Medulla oblongata (tissue), 1 donor: ENCODE data around the gene WFDC8.

Source experiments
- DNase-seq: peaks from one replicate; pipeline ENCODE4 v3.0.0-alpha.2; 2015; ENCODE audit errors: extremely low spot score

The WFDC8 gene

DNA sequence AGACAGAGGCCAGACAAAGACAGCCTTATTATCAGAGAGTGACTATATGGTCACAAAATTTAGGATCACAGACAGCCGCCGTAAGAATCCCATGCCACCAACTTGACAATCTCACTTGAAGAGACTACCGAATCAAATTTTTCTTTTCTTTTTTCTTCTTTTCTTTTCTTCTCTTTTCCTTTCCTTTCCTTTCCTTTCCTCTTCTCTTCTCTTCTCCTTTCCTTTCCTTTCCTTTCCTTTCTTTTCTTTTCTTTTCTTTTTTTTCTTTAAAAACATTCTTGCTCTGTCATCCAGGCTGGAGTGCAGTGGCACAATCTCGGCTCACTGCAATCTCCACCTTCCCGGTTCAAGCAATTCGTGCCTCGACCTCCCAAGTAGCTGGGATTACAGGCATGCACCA is 30.7 kb downstream of the WFDC8 start:
- DNase-seq, result no peak

DNA sequence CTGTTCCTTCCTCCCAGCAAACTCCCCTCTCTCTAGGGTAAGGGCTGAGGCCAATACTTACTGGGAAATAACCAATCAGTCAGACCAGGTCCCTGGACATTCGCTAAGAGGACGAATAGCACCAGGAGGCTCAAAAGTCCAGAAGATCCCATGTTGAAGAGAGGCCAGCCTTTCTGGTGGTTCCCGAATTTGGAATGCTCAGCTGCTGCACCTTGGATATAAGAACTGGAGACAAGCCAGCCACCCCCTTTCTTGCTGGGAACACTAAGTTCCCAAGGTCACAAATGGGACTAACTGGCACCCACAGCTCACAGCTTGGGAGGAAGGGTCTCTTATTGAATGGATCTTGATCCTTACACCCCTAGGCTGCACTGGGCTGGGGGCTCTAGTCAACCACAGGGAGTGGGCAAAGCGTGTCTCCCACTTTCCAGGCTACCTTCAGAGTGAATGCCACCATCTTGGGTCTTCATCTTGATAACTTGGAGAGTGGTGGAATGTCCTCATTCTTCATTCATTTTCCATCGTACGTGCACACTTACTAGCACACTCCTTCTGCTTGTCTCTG is 31.8 kb downstream of the WFDC8 start, which contains the start of gene EPPIN:
Gene EPPIN (minus strand): TSS at position 196 of the 565 bp plus-strand sequence. CDS start 44 bp downstream, at position 152.
- no peak for DNase-seq

DNA sequence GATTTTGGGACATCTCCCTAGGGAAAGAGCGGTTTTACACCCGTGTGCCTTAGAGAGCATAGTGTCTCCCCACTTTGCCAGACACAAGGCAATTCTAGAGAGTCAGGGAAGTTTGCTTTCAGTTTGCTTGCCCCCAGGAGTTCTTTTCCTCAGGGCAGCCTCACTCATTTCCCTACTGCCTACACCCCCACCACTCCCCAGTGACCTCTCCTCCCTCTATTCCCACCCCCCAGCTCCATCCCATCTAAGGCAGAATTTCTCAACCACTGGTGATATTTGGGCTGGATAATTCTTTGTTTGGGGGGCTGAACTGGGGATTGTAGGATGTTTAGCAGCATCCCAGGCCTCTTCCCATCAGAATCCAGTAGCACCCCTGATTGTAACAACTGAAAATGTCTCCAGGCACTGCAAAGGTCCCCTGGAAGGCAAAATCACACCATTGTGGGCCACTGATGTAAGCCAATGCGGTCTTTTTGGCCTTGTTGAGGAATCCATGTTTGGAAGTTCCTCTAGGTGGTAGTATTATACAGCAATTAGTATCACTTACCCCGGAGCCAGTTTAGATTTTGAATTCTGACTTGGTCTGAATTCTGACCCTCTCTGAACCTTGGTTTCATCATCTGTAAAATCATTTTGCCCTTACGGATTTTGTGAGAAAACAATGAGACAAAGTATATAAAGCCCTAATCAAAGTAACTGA is 33.2 kb downstream of the WFDC8 start:
- DNase-seq, result peak; percentile 38

DNA sequence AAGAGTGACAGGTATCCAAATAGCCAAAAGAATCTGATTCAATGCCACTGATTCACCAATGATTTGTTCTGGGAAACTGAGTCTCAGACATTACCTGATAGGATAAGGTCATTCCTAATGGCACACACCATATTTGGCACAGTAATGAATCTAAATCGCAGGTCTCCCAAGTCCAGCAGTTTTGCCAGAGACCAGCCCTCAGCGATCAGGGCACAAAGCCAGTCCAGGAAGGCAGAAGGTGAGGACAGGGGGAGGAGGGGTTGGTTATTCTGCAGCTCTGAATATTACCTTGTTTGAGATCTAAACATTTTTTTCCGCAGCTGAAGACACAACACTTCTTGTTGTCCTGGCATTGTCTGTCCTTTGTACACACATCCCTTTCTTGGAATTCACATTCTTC is 33.7 kb downstream of the WFDC8 start:
- no peak for DNase-seq

DNA sequence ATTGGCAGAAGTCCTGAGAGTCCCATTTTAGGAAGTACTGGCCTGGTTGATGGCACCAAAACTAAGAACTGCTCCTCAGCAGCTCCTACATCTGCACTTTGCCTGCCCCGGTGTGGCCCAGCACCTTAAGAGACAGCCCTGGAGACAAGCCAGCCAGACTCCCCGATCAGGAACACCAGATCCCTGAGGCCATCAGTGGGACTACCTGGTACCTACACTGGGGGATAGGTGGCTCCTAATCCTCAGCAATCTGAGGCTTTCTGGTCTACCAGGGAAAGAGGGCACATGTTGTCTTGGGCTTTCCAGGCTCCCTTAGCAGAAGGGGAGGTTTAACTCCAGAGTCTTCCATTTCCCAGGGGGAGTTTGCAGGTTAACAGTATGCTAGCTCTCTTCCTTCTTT is 39.7 kb downstream of the WFDC8 start, which contains the start of gene WFDC6:
Gene WFDC6 (minus strand): TSS at position 101 of the 400 bp plus-strand sequence. CDS start 75 bp downstream, at position 26.
- no peak for DNase-seq

DNA sequence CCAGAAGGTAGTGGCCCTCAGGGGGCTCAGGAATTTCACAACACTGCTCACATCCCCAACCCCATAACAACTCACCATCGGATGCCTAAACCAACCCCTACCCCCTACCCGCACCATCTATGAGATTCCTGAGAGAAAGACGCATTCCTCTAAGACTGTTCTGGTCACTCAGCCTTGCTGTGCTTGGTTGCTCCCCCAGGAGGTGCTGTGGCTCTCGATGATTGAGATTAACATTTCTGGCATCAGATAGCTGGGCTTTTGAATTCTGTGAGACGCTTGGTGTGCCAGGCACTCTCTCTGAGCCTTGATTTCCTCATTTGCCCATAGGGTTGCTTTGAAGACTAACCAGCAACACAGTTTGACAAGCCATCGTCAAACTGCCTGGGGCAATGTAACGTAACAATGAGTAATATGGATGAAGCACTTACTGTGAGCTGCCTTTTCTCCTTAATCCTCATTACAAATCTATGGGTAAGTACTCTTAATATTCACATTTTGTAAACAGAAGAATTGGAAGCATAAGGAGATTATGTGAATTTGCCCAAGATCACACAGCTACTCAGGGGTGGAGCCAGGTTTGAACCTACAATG is 40.8 kb downstream of the WFDC8 start:
- no peak for DNase-seq

DNA sequence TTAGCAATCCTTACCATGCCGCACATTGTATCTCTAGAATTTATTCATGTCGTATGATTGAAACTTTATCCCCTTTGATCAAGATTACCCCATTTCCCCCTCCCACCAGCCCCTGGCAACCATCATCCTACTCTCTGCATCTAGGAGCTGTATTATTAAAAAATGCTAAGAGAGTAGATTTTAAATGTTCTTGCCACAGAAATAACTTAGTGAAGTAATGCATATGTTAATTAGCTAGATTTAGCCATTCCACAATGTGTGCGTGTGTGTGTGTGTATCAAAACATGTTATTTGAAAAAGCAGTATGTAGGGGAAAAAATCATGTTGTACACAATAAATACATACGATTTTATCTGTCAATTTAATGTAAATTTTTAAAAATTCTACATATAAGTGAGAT is 51.8 kb downstream of the WFDC8 start:
- no peak for DNase-seq

DNA sequence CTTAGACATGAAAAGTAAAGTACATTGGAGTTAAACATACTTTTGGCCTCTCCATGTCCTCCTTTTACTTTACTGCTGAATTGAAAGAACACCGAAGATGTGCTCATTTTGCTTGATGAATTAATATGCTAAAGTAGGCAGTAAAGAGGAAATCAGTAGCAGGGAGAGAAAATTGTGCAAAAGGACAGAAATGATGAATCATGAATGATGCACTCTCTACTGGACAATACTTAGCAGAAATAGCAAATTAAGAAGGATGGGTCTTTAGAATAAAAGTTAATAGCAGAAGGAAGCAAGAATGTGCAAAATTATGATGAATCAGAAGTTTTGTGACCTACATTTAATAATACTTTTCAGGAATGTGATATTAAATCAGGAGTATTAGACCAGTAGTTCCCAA is 55.3 kb downstream of the WFDC8 start:
- DNase-seq, result no peak

DNA sequence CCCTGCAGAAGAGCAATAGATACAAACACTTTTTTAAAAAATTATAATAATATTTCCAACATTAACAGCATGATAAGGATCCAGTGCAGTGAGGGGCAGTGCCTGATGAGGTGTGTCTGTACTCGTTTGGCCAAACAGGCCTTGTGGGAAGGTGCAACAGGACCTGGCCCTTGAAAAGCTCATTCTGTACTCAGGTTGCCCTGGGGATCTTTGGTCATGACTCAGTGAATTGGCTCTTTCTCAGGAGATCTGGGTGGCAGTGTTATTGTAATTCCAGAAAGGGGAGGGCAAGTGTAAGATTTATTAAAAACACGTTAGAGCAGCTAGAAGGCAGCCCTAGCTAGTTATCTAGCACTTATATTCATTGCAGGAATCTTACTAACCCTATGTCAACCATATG is 60.8 kb downstream of the WFDC8 start:
- DNase-seq, result no peak

DNA sequence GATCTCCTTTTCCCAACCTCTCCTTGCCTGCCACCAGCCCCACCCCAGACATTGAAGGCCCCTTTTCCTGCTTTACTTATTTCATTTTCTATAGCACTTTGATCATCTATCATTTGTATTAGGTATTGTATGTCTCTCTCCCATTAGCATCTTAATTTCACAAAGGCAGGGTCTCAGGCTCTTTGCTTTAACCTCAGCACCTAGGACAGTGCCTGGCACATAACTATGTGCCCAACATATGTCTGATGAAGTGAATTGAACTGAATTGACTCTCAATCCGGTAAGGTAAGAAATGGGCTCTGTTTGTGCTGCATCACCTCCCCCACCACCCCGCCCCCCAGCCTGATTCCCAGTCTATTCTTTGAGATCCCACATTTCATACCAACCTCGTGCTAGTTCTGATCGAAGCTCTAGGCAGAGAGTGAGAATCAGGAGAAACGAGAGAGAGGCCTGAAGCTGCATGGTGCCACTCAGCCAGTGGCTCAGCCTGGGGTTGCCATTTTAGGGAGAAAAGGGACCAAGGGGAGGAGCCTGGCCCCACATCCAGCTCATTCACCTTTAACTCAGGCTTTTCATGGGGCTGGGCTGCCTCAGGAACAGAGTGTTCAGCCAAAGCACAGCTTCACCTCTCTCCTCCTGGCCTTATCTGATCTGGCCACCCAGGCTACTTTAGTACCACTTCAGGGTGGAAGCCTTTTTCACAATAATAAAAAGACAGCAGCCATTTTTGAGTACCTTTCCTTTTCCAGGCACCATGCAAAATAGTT is 63.8 kb downstream of the WFDC8 start, which contains the start of gene SPINT3:
Gene SPINT3 (minus strand): TSS at position 476 of the 767 bp plus-strand sequence. CDS start 14 bp downstream, at position 462.
- DNase-seq, result no peak

DNA sequence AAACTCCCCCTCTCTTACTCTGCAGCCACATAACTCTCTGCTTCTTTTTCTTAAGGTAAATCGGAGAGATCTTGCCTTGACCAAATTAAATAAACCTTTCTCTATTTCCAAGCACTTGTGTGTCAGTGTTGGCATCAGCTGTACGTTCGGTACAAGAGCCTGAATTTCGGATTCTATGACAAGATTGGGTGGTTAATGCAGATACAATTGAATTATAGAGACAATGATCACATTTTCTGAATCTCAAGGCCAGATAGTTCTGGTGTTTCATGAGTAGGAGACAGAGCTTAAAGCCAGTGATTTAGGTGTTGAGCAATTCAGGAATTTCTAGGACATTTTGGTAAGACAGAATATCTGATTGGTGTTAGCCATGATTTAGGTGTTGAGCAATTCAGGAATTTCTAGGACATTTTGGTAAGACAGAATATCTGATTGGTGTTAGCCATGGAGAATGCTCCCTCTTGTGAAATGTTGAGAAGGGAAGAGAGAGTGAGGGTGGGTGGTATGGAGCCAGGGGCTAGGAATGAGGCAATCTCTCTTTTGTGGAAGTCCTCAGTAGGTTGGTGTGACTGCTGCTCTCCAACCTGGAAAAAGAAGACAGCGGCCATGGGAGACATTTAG is 68.7 kb downstream of the WFDC8 start:
- no peak for DNase-seq

DNA sequence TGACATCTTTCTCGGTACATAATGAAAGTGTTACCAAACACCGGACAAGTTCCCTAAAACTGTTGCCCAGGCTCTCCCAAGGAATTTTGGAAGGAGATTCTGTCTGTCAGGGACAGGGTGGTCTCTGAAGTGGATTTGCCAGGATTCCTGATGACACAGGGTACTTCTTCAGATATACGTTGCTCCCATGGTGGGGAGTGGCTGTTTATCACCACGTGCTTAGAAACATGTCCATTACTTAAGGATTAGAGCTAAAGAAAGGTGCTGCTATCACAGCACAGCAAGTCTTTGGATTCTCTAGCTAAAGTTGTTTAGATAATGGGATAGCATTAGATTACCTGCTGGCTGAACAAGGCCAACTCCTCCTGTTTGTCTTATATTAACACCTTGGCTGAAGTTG is 70.0 kb downstream of the WFDC8 start:
- no peak for DNase-seq

DNA sequence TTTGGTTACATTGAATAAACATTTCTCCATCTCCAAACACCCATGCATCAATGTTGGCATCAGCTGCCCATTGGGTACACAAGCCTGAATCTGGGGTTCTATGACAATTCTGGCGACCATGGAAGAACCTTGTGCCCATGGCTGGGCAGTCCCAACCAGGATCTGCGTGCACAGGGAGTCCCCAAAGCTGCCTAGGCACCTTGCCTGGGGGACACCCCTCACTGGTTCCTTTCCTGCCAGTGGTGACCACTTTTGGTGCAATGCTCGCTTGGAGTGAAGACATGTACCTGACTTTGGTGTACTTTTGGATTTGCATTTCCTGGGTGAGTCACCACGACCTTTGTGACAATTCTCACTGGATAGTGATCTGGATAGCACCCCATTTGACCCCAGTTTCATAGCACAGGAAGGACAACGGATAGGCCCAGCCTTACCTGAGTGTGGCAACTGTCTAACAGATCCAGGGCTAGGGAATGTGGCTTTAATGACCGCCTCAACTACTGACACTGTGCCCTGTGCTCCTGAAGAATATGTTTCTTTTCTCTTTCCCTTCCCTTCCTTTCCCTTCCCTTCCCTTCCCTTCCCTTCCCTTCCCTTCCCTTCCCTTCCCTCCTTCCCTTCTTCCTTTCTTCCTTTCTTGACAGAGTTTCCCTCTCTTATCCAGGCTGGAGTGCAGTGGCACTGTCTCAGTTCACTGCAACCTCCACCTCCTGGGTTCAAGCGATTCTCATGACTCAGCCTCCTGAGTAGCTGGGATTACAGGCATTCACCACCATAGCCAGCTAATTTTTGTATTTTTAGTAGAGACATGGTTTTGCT is 70.8 kb downstream of the WFDC8 start:
- DNase-seq, result no peak

DNA sequence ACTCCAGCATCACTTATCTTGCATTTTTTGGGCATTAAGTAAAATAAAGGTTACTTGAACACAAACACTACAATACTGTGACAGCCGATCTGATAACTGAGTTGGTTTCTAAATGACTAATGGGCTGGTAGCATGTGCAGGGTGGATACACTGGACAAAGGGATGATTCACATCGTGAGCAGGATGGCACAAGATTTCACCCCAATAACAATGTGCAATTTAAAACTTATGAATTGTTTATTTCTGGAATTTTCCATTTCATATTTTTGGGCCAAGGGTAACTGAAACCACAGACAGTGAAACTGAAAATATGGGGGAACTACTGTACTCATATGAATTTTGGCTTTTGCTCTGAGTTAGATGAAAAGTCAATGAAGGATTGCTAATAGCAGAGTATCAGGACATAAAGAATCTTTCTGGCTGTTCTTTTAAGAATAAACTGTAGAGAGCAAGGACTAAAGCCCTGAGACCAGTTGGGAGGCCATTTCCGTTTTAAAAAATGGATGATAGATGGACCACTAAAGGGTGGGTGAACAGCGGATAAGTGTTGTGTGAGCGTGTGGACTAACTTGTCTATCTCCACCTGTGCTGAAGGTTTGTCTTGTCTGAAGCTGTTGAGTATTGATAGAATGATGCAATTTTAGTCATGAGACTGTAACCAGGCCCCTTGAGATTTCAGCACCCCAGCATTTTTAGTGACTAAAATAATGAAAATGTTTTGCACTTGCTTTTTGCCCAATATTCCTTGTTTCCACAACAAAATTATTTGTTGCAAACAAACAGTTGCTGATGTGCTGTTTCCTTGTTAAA is 71.9 kb downstream of the WFDC8 start:
- DNase-seq, result peak; percentile 2

DNA sequence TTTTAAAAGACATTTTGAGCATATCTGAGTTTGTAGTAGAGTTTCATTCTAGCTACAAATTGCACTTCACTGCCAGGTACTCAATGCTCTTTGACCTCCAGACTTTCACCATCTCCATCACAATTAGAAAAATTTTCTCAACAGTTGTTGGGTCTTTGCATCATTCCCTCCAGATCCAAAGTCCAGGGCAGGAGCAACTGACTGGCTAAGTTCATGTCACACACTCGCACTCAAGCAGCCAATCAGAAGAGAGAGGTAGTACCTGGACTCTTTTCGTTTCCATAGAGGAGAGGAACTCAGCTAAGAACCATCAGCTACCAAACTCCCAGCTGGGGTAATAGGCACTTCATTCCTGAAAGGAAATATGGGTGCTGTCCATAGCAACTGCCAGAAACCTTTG is 72.7 kb downstream of the WFDC8 start:
- no peak for DNase-seq

DNA sequence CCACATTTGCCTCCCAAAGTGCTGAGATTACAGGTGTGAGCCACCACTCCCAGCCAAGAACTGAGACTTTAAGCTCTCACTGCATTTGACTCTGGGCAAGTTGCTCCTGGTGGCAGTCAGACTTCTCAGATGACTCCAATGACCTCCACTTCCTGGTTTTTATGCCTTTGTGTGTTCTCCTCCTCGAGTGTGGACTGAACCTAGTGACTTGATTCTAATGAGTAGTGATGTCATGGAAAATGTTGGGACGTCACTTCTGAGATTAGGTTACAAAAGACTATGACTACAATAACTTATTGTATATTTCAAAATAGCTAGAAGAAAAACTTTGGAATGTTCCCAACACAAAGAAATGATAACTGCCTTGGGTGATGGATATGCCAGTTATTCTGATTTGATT is 75.7 kb downstream of the WFDC8 start:
- DNase-seq, result no peak

DNA sequence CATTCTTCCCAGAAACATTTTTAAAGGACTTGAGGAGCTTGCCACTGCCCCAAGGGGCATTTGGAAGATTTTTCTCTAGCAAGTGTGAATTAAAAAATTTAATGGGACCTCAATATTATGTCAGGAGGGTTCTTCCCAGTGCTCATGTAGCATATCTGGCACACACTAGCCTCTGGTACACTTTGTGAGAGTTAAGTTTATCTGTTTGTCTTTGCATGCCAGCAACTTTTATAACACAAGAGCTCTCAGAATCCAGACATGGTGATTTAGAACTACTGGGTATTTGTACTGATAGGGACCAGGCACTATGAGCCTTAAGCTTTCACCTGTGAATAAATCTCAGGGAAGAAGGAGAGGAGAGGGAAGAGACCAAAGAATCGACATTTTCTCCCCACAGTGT is 76.5 kb downstream of the WFDC8 start:
- no peak for DNase-seq
